Astrocyte (in vitro differentiated cells and primary cell): ENCODE measurements around the gene SYCP1. TPM values are rescaled to one million over a fixed set of nuclear protein-coding genes. Genes with fewer than 3 reads are reported as not detected.

Experiments used
- DNase-seq: peaks from one replicate; pipeline ENCODE4 v3.0.0-alpha.2; 2010; ENCODE audit warnings: low read depth
- FAIRE-seq: peaks from 2 replicates; lab custom pipeline; 2011; peaks lifted over from hg19 to GRCh38; lab: Jason Lieb, UNC
- H2AFZ ChIP-seq: 2 replicates; pipeline ENCODE4 v1.6.0; 2012; ENCODE audit warnings: low read depth, low read length, inconsistent platforms
- H3K27ac ChIP-seq: 2 replicates; pipeline ENCODE4 v1.5.1; 2011; ENCODE audit warnings: low read depth, low read length, inconsistent platforms
- H3K27me3 ChIP-seq: 2 replicates; pipeline ENCODE4 v1.6.0; 2011; ENCODE audit warnings: low read length, inconsistent platforms; ENCODE audit not compliant: insufficient read depth
- H3K36me3 ChIP-seq: 2 replicates; pipeline ENCODE4 v1.5.1; 2011; ENCODE audit warnings: low read length, inconsistent platforms; ENCODE audit not compliant: insufficient read depth
- H3K4me1 ChIP-seq: 2 replicates; pipeline ENCODE4 v1.5.1; 2011; ENCODE audit warnings: low read length, inconsistent platforms; ENCODE audit not compliant: insufficient read depth
- H3K4me2 ChIP-seq: 2 replicates; pipeline ENCODE4 v1.6.0; 2012; ENCODE audit warnings: low read length, inconsistent platforms
- H3K4me3 ChIP-seq: 2 replicates; pipeline ENCODE4 v1.5.1; 2011; ENCODE audit warnings: low read depth, mild to moderate bottlenecking, low read length, inconsistent platforms; ENCODE audit not compliant: insufficient read depth
- H3K79me2 ChIP-seq: 2 replicates; pipeline ENCODE4 v1.6.0; 2012; ENCODE audit warnings: mild to moderate bottlenecking, low read length, inconsistent platforms; ENCODE audit not compliant: insufficient read depth
- H3K9ac ChIP-seq: 2 replicates; pipeline ENCODE4 v1.6.0; 2012; ENCODE audit warnings: mild to moderate bottlenecking, low read length, inconsistent platforms
- H3K9me3 ChIP-seq: 2 replicates; pipeline ENCODE4 v1.5.1; 2012; ENCODE audit warnings: low read depth, mild to moderate bottlenecking, low read length, inconsistent platforms; ENCODE audit not compliant: insufficient read depth
- H4K20me1 ChIP-seq: 2 replicates; pipeline ENCODE4 v1.6.0; 2012; ENCODE audit warnings: low read length, inconsistent platforms; ENCODE audit not compliant: insufficient read depth
- H3K27ac Mint-ChIP-seq: one replicate; pipeline ENCODE4 v1.8.0; 2021; ENCODE audit warnings: mild to moderate bottlenecking, mixed read lengths; ENCODE audit not compliant: unreplicated experiment
- H3K27me3 Mint-ChIP-seq: one replicate; pipeline ENCODE4 v1.8.0; 2021; ENCODE audit warnings: low read depth, mixed read lengths; ENCODE audit not compliant: unreplicated experiment
- H3K36me3 Mint-ChIP-seq: one replicate; pipeline ENCODE4 v1.8.0; 2021; ENCODE audit warnings: low read depth, mixed read lengths; ENCODE audit not compliant: unreplicated experiment
- H3K4me1 Mint-ChIP-seq: one replicate; pipeline ENCODE4 v1.8.0; 2021; ENCODE audit warnings: low read depth, mixed read lengths; ENCODE audit not compliant: unreplicated experiment
- H3K4me3 Mint-ChIP-seq: one replicate; pipeline ENCODE4 v1.8.0; 2021; ENCODE audit warnings: mild to moderate bottlenecking, moderate library complexity, mixed read lengths; ENCODE audit not compliant: unreplicated experiment
- H3K9me3 Mint-ChIP-seq: one replicate; pipeline ENCODE4 v1.8.0; 2021; ENCODE audit warnings: mild to moderate bottlenecking, mixed read lengths; ENCODE audit not compliant: unreplicated experiment
- CTCF ChIP-seq: IDR thresholded peaks from 2 replicates; pipeline ENCODE4 v1.5.1; 2011; ENCODE audit warnings: low read depth, mild to moderate bottlenecking, inconsistent platforms, low read length, moderate library complexity; ENCODE audit not compliant: insufficient read depth
- EZH2 ChIP-seq: IDR thresholded peaks from 2 replicates; pipeline ENCODE4 v1.6.1; 2012; ENCODE audit warnings: mild to moderate bottlenecking, low read length, inconsistent platforms; ENCODE audit not compliant: insufficient read depth
- total RNA-seq: library from RNA; stranded (reverse); gene quantifications from 2 replicates; pipeline ENCODE4 v1.2.1, GENCODE V29; 2021

Gene SYCP1
- total RNA-seq, 1 donor from 2014 or later: not detected

- H3K27me3 ChIP-seq: peaks cover 2% of the 10 kb centered on the region
- H3K27ac ChIP-seq: no peak overlapping the region
- H3K9ac ChIP-seq: no peak overlapping the region
- no peak overlapping the region for H3K4me3 ChIP-seq
- Mint-ChIP-seq H3K27ac (no peak overlapping the region), H3K4me3 (no peak overlapping the region), H3K36me3 (no peaks in the 10 kb centered on the region), H3K27me3 (no peaks in the 10 kb centered on the region), H3K4me1 (no peaks in the 10 kb centered on the region), H3K9me3 (no peaks in the 10 kb centered on the region)
- DNase-seq: no peak
- no peak overlapping the region for H2AFZ ChIP-seq
- no peaks in the 10 kb centered on the region for H3K79me2 ChIP-seq
- no peak for FAIRE-seq
- TF ChIP-seq CTCF (no peak), EZH2 (no peak)
- no peaks in the 10 kb centered on the region for H3K36me3 ChIP-seq
- H3K4me1 ChIP-seq: no peaks in the 10 kb centered on the region
- H3K9me3 ChIP-seq: no peaks in the 10 kb centered on the region
- no peaks in the 10 kb centered on the region for H4K20me1 ChIP-seq
- no peak overlapping the region for H3K4me2 ChIP-seq
These were observed 37.7 kb downstream of the SYCP1 start for GRCh38 chr1:114892194-114892918.

- FAIRE-seq (no peak), DNase-seq (no peak)
- no peak overlapping the region for H3K27ac ChIP-seq
- Mint-ChIP-seq H3K27me3 (peaks cover 2% of the 10 kb centered on the region), H3K36me3 (no peaks in the 10 kb centered on the region), H3K4me3 (no peak overlapping the region), H3K9me3 (no peaks in the 10 kb centered on the region), H3K27ac (no peak overlapping the region), H3K4me1 (peaks cover 5% of the 10 kb centered on the region)
- no peaks in the 10 kb centered on the region for H3K9me3 ChIP-seq
- no peaks in the 10 kb centered on the region for H3K4me1 ChIP-seq
- H3K36me3 ChIP-seq: no peaks in the 10 kb centered on the region
- no peak for TF ChIP-seq EZH2
- no peak overlapping the region for H2AFZ ChIP-seq
- H4K20me1 ChIP-seq: no peaks in the 10 kb centered on the region
- peaks cover 2% of the 10 kb centered on the region for H3K27me3 ChIP-seq
- no peak overlapping the region for H3K9ac ChIP-seq
- H3K4me3 ChIP-seq: no peak overlapping the region
- H3K4me2 ChIP-seq: no peak overlapping the region
- no peaks in the 10 kb centered on the region for H3K79me2 ChIP-seq
These were observed 42.1 kb downstream of the SYCP1 start for GRCh38 chr1:114896795-114897194.

GRCh38 chr1:114901814-114902213 lies 47.2 kb downstream of the SYCP1 start:
- Histone ChIP-seq H3K9ac (no peak overlapping the region), H3K4me2 (peak overlapping the region; percentile 33), H3K4me3 (no peak overlapping the region), H3K27ac (no peak overlapping the region), H3K9me3 (no peaks in the 10 kb centered on the region), H2AFZ (no peak overlapping the region), H3K4me1 (no peaks in the 10 kb centered on the region), H4K20me1 (no peaks in the 10 kb centered on the region), H3K79me2 (no peaks in the 10 kb centered on the region), H3K27me3 (no peaks in the 10 kb centered on the region), H3K36me3 (no peaks in the 10 kb centered on the region)
- no peak overlapping the region for H3K4me3 Mint-ChIP-seq
- H3K27ac Mint-ChIP-seq: no peak overlapping the region
- no peak for FAIRE-seq
- TF ChIP-seq EZH2 (no peak), CTCF (no peak)
- H3K4me1 Mint-ChIP-seq: peaks cover 5% of the 10 kb centered on the region
- H3K36me3 Mint-ChIP-seq: no peaks in the 10 kb centered on the region
- no peak for DNase-seq
- H3K9me3 Mint-ChIP-seq: no peaks in the 10 kb centered on the region
- peaks cover 2% of the 10 kb centered on the region for H3K27me3 Mint-ChIP-seq
